Ectodermal cell (in vitro differentiated cells): ENCODE measurements around the gene DNMBP.
"Not testable (repeated sequence)": the region's sequence is repeated elsewhere in the genome, so short reads cannot be mapped to it uniquely, and the experiment has no call there.

Source experiments
- H3K27ac ChIP-seq: 2 replicates; pipeline ENCODE4 v1.7.0; 2013; ENCODE audit warnings: mild to moderate bottlenecking, low read depth, low read length; ENCODE audit not compliant: insufficient read depth, poor library complexity, severe bottlenecking
- H3K27me3 ChIP-seq: 2 replicates; pipeline ENCODE4 v1.7.0; 2013; ENCODE audit warnings: mild to moderate bottlenecking, low read length; ENCODE audit not compliant: insufficient read depth, control insufficient read depth, poor library complexity, severe bottlenecking
- H3K36me3 ChIP-seq: one replicate; pipeline ENCODE4 v1.7.0; 2013; ENCODE audit warnings: low read length; ENCODE audit not compliant: control insufficient read depth, insufficient read depth
- H3K4me1 ChIP-seq: one replicate; pipeline ENCODE4 v1.7.0; 2013; ENCODE audit warnings: low read length; ENCODE audit not compliant: control insufficient read depth, insufficient read depth
- H3K4me3 ChIP-seq: 2 replicates; pipeline ENCODE4 v1.7.0; 2013; ENCODE audit warnings: low read depth, low read length, control low read depth; ENCODE audit not compliant: insufficient read depth
- H3K9me3 ChIP-seq: 2 replicates; pipeline ENCODE4 v1.7.0; 2013; ENCODE audit warnings: mild to moderate bottlenecking, low read length, moderate library complexity; ENCODE audit not compliant: control insufficient read depth
- WGBS, 2 experiments: methylation state at CpG; one replicate each; pipeline ENCODE4 v1.1.7; 2013; ENCODE audit warnings: missing lambda C conversion rate in 2 of 2; 5-methylcytosine and 5-hydroxymethylcytosine counted together

DNMBP gene

GRCh38 chr10:99975942-99976809, 33.6 kb downstream of the DNMBP start:
- no peak overlapping the region for H3K27ac ChIP-seq
- H3K27me3 ChIP-seq, result no peaks in the 10 kb centered on the region
- peaks cover 11% of the 10 kb centered on the region for H3K4me1 ChIP-seq
- WGBS, 2 experiments, result 89 to 95% methylated on average over 6 to 7 of the region's 7 CpGs
- no peaks in the 10 kb centered on the region for H3K9me3 ChIP-seq
- H3K4me3 ChIP-seq, result no peak overlapping the region
- no peaks in the 10 kb centered on the region for H3K36me3 ChIP-seq

- WGBS, 2 experiments, result 91 to 94% methylated on average over 7 of the region's 8 CpGs
- no peaks in the 10 kb centered on the region for H3K27me3 ChIP-seq
- H3K4me1 ChIP-seq, result peaks cover 11% of the 10 kb centered on the region
- no peak overlapping the region for H3K27ac ChIP-seq
- no peaks in the 10 kb centered on the region for H3K9me3 ChIP-seq
- H3K4me3 ChIP-seq, result no peak overlapping the region
- no peaks in the 10 kb centered on the region for H3K36me3 ChIP-seq
Measured at GRCh38 chr10:99975106-99975829, 34.5 kb downstream of the DNMBP start.

GRCh38 chr10:99973190-99973589, 36.6 kb downstream of the DNMBP start:
- H3K36me3 ChIP-seq, result no peaks in the 10 kb centered on the region
- H3K9me3 ChIP-seq, result no peaks in the 10 kb centered on the region
- no peak overlapping the region for H3K4me3 ChIP-seq
- peaks cover 4% of the 10 kb centered on the region for H3K4me1 ChIP-seq
- H3K27me3 ChIP-seq, result no peaks in the 10 kb centered on the region
- WGBS, 2 experiments, result 93 to 100% methylated on average over 2 of the region's 2 CpGs
- no peak overlapping the region for H3K27ac ChIP-seq

GRCh38 chr10:99967961-99968360, 41.8 kb downstream of the DNMBP start:
- Histone ChIP-seq H3K4me1 (no peaks in the 10 kb centered on the region), H3K9me3 (no peaks in the 10 kb centered on the region), H3K27me3 (no peaks in the 10 kb centered on the region), H3K27ac (no peak overlapping the region), H3K4me3 (no peak overlapping the region), H3K36me3 (no peaks in the 10 kb centered on the region)
- WGBS, 2 experiments, result 90 to 96% methylated on average over 7 of the region's 7 CpGs

- H3K27ac ChIP-seq, result no peak overlapping the region
- 92 to 95% methylated on average over 3 of the region's 3 CpGs for WGBS, 2 experiments
Measured at GRCh38 chr10:99966306-99966705, 43.4 kb downstream of the DNMBP start.

GRCh38 chr10:99965700-99966099, 44.0 kb downstream of the DNMBP start:
- Histone ChIP-seq H3K36me3 (no peaks in the 10 kb centered on the region), H3K4me3 (no peak overlapping the region), H3K27me3 (no peaks in the 10 kb centered on the region), H3K9me3 (no peaks in the 10 kb centered on the region), H3K27ac (no peak overlapping the region), H3K4me1 (no peaks in the 10 kb centered on the region)
- 96 to 98% methylated on average over 4 of the region's 4 CpGs for WGBS, 2 experiments

More at GRCh38 chr10:99966306-99966705, 43.4 kb downstream of the DNMBP start:
- Histone ChIP-seq H3K36me3 (no peaks in the 10 kb centered on the region), H3K4me1 (no peaks in the 10 kb centered on the region), H3K27me3 (no peaks in the 10 kb centered on the region), H3K4me3 (no peak overlapping the region), H3K9me3 (no peaks in the 10 kb centered on the region)

GRCh38 chr10:99964791-99965190, 45.0 kb downstream of the DNMBP start:
- no peak overlapping the region for H3K27ac ChIP-seq
- 93 to 96% methylated on average over 4 to 5 of the region's 7 CpGs for WGBS, 2 experiments
- no peaks in the 10 kb centered on the region for H3K9me3 ChIP-seq
- H3K27me3 ChIP-seq, result no peaks in the 10 kb centered on the region
- H3K4me3 ChIP-seq, result no peak overlapping the region
- no peaks in the 10 kb centered on the region for H3K4me1 ChIP-seq
- H3K36me3 ChIP-seq, result no peaks in the 10 kb centered on the region

GRCh38 chr10:99963467-99964165, 46.1 kb downstream of the DNMBP start:
- H3K9me3 ChIP-seq, H3K36me3 ChIP-seq, H3K4me1 ChIP-seq, H3K4me3 ChIP-seq, H3K27me3 ChIP-seq, H3K27ac ChIP-seq: not testable (repeated sequence)
- WGBS, 2 experiments, result 61 to 64% methylated on average over 2 to 3 of the region's 7 CpGs

GRCh38 chr10:99958806-99959205, 50.9 kb downstream of the DNMBP start:
- no peak overlapping the region for H3K27ac ChIP-seq
- no peaks in the 10 kb centered on the region for H3K4me1 ChIP-seq
- no peaks in the 10 kb centered on the region for H3K9me3 ChIP-seq
- peaks cover 7% of the 10 kb centered on the region for H3K36me3 ChIP-seq
- H3K27me3 ChIP-seq, result no peaks in the 10 kb centered on the region
- 90 to 95% methylated on average over 2 to 5 of the region's 6 CpGs for WGBS, 2 experiments
- H3K4me3 ChIP-seq, result no peak overlapping the region

GRCh38 chr10:99958302-99958701, 51.4 kb downstream of the DNMBP start:
- no peaks in the 10 kb centered on the region for H3K27me3 ChIP-seq
- peaks cover 7% of the 10 kb centered on the region for H3K36me3 ChIP-seq
- H3K9me3 ChIP-seq, result no peaks in the 10 kb centered on the region
- WGBS, 2 experiments, result 83% methylated on average over 2 of the region's 2 CpGs; no CpG with 5 or more reads in 1 of the 2 experiments
- H3K27ac ChIP-seq, result no peak overlapping the region
- H3K4me3 ChIP-seq, result no peak overlapping the region
- no peaks in the 10 kb centered on the region for H3K4me1 ChIP-seq
